Measurements from ENCODE around the gene SLC9A9.

- TF ChIP-seq POLR2A (IDR thresholded peaks at IDR 0.05; ENCODE audit: low read length) (no peak), GATA1 (IDR thresholded peaks at IDR 0.05; ENCODE audit: low read depth, low read length) (no peak)
These were observed 604.6 kb downstream of the SLC9A9 start for GRCh38 chr3:143243686-143244085.
